ENCODE data around the gene ALKBH4.

ALKBH4 gene

DNA sequence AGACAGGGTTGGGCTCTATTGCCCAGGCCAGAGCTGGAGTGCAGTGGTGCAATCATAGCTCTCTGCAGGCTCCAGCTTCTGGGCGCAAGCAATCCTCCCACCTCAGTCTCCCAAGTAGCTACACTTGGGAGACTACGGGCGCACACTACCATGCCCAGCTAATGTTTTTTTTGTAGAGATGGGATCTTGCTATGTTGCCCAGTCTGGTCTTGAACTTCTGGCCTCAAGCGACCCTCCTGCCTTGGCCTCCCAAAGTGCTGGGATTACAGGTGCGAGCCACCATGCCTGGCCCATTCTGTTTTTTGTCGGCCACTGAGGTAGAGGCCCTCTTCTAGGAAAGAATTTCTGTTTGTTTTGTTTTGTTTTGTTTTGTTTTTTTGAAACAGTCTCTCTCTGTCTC, 12.2 kb downstream of the ALKBH4 start:
- no peak for DNase-seq

DNA sequence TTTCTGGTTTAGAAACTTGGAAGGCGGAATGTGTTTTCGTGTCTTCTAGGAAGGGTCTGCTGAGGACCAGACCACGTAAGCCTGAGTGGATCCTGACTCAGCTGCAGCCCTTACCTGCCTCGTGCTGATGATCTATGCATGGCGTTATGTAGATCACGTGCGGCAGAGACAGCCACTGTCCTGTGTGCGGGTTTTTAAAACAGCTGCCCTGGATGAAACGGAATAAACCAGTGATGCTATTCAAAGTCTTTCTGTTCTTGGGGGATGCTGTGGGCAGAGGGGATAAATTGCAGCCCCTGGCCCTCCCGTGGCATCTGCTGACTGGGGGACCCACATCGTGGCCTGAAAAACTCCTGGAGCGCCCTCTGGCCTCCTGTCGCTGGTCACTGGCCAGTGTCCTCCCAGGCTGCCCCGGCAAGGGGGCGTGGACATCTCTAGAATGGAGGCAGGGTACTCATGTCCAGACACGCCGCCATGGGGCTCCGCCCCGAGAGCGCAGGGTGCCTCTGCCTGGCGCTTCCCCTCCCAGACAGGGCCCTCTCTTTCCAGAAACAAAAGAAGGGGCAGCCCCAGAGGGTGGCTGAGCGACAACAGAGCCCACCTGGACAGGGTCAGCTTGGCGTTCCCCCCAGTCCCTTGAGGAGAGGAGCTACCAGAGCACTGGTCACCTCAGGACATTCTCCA, 13.2 kb downstream of the ALKBH4 start:
- no peak for DNase-seq

DNA sequence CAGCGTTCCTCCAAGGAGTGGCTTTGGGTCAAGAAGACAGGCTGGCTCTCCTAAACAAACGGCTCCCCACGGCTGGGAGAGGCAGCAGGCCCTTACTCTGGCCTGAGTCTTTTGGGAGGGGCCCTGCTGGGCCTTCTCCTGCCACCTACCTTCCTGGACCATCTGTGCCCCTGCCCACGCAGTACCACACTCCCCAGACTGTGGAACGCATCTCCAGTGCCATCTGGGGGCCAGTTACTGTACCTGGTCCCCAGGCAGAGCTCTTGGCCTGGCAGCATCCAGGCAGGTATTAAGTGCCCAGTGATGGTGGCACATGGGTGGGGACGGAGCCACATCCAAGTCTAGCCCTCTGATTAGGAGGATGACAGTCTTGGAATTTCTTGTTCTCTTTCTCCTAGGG, 14.4 kb downstream of the ALKBH4 start:
- DNase-seq = no peak

DNA sequence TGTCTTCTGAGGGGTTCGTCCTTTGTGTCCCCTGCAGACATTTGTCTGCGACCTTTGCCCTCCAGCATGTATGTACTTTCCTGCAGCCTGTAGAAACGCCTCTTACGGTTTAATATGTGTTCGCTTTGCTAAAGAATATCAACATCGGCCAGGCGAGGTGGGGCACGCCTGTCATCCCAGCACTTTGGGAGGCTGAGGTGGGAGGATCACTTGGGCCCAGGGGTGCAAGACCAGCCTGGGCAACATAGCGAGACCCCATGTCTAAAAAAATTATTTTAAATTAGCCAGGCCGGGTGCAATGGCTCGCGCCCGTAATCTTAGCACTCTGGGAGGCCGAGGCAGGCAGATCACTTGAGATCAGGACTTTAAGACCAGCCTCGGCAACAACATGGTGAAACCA, 15.5 kb downstream of the ALKBH4 start:
- DNase-seq = no peak

DNA sequence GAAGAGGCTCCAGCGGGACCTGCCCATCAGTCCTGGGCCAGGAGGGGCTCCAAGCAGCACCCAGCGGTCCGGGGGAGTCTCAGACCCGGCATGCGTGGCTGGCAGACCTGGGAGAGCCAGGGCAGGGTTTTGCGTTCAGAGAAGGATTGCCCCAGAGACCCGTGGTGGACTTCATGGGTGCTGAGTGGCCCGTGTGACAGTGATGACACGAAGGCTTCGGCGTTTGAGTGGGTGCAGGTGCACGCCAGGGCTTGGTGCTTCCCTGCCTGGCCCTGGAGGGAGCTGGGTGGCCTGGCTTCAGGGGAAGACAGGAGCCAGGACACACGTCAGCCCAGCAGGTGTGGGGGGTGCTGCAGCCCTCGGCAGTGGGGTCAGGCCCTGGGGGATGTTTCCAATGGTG, 17.4 kb downstream of the ALKBH4 start:
- no peak for DNase-seq

DNA sequence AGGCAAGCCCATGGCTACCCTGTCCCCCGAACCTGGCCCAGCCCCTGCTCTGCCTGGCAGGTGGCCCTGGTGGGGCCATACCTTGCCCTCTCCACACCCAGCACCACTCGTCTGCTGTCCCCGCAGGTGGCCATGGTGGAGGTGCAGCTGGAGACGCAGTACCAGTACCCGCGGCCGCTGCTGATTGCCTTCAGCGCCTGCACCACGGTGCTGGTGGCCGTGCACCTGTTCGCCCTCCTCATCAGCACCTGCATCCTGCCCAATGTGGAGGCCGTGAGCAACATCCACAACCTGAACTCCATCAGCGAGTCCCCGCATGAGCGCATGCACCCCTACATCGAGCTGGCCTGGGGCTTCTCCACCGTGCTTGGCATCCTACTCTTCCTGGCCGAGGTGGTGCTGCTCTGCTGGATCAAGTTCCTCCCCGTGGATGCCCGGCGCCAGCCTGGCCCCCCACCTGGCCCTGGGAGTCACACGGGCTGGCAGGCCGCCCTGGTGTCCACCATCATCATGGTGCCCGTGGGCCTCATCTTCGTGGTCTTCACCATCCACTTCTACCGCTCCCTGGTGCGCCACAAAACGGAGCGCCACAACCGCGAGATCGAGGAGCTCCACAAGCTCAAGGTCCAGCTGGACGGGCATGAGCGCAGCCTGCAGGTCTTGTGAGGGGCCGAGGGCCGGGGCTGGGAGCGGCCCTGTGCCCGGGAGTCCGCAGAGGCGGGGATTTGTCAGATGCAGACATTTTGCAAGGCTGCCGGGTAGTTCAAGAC, 18.1 kb downstream of the ALKBH4 start:
- no peak for DNase-seq

DNA sequence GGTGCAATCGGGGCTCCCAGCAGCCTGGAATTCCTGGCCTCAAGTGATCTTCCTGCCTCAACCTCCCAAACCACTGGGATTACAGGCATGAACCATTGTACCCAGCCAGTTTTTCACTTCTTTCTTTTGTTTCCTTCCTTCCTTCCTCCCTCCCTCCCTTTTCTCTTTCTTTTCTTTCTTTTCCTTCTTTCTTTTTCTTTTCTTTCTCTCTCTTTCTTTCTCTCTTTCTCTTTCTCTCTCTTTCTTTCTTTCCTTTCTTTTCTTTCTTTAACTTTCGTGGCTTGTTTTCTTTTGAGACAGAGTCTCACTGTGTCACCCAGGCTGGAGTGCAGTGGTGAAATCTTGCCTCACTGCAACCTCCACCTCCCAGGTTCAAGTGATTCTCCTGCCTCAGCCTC, 19.0 kb downstream of the ALKBH4 start:
- DNase-seq = no peak

DNA sequence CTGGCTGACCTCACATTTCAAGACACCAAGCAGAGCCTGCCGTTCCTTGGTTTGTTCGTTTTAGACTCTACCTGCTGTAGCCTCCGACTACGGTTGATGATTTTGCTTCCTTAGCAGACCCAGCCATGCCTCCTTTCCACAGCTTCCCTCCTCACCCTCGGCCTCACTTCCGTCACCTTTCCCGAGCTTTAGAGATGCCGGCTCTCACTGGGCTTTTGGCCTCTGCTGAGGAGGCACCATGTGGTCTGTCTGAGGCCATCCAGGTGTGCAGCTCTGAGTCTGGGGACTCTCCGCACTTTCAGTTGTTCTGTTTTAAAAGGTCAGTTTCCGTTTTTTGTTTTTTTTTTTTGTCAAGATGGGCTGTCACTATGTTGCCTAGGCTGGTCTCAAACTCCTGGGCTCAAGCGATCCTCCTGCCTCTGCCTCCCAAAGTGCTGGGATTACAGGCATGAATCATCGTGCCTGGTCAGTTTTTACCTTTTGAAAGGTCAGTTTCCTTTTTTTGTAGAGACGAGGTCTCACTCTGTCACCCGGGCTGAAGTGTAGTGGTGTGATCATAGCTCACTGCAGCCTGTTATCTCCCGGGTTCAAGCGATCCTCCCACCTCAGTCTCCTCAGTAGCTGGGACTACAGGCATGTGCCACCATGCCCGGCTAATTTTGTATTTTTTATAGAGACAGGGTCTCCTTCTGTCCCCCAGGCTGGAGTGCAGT, 19.5 kb downstream of the ALKBH4 start:
- DNase-seq = no peak

DNA sequence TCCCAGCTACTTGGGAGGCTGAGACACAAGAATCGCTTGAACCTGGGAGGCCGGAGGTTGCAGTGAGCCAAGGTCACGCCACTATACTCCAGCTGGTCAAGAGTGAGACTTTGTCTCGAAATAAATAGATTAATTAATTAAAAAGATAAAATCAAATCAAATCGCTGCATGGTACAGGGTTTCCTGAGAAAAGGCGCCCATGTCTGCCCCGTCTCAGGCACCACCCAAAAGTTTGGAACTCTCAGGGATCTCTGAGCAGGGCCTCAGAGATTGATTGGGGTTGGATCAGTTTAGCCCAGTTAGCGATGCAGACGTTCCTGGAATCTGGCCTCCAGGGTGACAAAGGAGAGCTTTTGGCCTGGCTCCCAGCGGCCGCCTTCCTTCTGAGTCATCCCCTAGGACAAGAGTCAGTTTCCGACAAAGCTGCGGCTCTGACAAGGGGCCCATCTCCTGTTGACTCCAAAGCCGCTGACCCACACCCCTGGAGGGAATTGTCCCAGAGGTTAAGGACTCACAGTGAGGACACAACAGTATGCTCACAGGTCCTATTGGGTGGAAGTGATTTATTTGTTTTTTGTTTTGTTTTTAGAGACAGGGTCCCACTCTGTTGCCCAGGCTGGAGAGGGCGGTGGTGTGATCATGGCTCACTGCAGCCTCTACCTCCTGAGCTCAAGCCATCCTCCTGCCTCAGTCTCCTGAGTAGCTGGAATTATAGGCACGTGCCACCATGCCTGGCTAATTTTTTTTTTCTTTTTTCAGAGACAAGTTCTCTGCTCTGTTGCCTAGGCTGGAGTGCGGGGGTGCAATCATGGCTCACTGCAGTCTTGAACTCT, 24.5 kb downstream of the ALKBH4 start:
- peak; percentile 79 for DNase-seq

DNA sequence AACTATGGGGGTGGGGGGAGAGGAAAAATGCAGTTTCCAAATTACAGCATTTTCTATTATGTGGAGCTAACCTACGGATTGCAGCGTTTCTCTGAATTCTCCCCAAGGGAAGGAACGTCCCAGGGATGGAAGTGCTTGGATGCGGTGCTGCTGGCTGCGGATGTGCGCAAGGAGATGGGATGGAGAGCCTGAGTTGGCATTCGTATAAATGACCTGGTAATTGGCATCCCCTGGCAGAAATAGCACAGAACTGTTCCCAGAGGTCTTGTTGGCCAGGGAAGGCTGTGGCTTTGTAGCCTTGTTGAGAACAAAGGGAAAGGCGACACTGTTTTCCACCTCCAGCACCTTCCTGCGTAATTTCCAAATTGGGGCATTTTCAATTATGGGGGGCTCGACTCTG, 28.5 kb downstream of the ALKBH4 start:
- DNase-seq = no peak

DNA sequence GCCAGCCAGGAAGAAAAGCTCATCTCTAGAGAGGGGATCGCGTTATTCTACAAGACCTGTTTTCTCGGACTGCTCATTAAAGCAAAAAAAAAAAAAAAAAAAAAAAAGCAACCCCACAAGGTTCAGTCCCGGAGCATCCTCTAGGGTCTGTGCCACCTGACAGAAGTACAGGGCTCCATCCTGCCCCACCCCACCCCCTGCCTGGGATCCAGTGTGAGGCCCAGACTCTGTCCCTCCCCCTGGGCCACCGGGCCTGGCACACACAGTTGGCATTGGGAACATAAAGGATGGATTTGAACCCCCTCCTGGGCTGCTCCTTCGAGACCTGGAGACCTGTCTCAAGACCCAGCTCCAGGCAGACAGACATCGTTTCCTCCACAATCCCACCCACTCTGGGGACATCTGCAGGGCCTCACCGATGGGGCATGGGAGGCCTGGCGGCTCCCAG, 30.6 kb downstream of the ALKBH4 start:
- no peak for DNase-seq

DNA sequence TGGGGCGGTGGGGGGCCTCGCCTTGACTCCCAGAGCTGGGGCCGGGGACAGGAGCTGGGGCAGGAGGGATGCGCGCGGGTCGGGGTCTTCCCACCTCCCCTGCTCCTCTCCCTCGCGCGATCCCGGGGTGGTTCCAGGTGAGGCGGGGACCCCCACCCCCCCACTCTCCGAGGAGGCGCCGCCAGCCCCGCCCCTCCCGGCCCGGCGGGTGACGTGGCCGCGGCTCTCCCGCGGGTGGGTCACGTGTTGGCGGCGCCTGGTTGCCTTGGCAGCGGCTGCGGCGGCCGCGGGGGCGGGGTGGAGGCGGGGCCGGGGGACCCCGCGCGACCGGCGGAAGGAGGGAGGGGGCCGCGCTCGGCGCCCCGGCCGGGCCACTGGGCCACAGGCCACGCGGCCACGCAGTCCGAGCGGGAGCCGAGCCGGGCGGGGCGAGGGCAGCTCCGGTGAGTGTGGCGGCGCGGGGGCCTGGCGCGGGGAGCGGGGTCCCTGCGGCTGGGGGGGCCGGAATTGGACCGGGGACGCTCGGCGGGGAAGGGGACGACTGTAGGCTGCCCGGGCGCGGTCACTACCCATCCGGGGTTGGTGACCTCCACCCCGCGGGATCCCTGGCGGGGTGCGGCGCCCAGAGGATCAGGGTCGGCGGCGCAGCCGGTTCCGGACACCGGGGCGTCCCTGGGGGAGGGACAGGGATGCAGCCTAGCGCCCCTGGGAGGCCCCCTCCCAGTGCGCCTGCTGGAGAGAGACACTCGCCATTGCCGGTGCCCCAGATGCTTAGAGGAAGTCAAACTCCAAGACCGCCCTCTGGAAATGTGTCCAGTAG, 31.2 kb downstream of the ALKBH4 start, which contains the start of gene ORAI2:
TSS of gene ORAI2 (plus strand) at position 357 of the 820 bp plus-strand sequence. CDS start 5,382 bp downstream, outside the sequence.
- DNase-seq = peak; percentile 69

DNA sequence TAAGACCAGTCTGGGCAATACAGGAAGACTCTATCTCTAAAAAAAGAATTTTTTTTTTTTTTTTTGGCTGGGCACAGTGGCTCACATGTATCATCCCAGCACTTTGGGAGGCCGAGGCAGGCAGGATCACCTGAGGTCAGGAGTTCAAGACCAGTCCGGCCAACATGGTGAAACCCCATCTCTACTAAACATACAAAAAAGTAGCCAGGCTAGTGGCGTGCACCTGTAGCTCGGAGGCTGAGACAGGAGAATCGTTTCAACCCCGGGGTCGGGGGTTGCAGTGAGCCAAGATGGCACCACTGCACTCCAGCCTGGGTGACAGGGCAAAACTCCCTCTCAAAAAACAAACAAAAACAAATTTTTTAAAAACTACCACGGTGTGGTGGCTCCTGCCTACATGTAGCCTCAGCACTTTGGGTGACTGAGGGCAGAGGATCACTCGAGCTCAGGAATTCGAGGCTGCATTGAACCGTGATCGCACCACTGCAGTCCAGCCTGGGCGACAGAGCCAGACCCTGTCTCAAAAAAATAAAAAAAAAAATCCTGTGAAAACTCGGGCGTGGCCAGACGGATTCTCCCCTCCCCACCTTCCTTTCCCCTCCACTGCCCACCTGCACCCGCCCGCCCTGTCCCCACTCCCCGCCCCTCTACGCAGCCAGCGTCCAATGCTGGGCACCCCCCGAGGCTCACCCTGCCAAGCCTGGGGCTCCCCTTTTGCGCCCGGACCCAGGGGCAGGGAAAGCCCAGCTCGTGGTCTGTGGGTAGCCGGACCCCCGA, 32.0 kb downstream of the ALKBH4 start:
- no peak for DNase-seq

DNA sequence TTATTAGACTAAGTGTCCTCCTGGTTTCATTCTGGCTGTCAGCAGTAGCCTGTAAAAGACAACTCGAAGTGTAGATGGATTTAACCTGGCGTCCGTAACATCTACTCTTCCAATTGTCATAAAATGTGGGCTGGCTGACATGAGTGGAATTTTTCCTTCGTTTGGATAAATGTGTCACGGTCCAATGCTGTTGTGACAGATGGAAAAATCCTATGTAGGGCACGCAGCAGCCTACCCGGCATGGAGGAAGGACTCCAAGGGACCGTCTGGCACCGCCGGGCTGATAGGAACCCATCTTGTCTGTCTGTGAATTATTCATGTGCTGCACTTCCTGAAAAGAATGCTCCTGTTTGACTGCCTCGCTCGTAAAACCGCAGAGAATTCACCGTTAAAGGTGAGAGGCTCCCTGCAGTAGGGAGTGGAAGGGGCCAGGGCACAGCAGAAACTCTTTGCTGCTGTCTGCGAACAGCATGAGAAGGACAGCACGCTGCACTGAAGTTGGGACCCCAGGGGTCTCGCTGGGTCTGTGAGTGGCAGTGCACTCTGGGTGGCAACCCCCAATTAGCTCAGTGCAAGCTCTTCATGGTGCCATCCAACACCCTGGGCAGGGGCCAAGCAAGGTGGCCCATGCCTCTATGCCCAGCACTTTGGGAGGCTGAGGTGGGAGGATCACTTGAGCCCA, 32.9 kb downstream of the ALKBH4 start:
- peak; percentile 11 for DNase-seq

DNA sequence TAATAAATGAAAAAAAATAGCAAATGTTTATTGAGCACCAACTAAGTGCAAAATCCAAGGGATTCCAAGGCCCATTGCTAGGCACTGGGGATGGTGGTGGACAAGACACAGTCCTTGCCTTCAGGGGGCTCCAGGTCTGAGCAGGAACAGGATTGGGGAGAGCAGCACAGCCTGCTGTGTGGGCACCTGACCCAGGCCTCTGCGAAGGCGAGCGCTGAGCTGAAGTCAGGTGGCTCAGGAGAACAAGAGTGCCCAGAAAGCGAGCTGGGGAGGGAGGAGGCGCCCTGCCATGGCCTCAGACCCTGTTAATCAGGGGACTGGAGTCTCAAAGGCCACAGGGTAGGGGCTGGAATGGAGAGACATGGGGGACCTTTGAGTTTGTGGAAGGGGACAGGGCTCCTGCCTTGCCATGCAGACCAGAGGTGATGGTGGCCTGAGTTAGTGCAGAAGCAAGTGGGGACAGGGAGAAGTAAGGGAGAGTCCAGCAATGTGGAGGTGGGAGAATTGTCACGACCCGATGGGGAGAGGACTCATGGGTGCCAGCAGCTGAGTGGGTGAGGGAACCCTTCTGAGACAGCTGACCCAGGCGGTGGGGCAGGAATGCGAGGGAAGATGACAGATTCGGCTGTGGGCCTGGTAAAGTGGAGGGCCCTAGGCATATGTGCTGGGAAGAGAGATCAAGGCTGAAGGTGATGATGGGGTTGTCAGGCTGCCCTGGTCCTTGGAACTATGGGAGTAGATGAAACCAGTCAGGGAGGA, 35.3 kb downstream of the ALKBH4 start:
- no peak for DNase-seq

DNA sequence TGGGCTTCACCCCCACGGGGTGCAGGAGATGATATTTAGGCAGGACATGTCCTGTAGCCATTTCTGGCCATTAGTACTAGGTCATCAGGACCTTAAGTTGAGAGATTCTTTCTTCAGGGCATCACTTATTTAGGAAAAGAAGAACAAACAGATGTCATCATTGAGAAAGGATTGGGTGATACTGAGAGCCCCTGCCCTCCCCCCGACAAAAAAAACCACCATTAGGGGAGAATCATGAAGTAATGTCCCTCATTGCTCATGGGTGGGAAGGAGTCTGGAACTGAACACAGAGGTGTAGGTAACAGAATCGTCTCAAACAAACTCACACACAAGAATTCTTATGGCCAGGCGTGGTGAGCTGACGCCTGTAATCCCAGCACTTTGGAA, 37.7 kb downstream of the ALKBH4 start:
- no peak for DNase-seq

DNA sequence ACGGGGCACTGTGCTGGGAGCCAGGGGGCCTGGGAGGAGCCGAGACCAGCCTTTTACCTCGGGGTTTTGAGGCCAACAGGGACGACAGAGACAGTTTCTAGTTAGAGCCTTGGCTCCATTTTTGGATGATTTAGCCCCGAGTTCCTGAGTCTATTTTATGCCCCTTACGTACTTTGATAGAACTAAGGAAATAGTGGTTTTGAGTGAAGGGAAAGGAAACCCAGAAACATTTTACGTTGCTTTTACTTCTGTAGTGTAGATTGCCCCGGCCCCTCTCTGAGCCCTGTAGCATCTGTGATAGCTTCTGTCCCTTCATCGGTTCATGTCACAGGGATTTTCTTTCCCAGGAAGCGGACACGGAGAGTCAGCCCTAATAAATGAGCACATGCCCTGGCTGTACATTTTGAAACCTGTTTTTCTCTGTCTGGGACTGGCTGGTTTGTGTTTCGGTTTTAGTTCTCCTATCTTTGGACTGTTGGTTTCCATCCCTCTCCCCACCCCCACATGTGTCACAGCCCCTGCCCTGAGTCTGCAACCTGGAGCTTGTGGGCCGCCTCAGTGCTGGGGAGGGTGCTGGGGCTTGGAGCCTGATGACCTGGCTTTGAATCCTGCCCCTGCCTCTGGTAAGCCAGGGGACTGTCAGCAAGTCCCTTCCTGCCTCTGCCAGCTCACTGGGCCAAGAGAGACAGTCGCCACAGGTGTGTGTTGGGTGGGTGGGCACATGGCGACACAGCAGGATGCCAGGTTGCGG, 38.2 kb downstream of the ALKBH4 start:
- no peak for DNase-seq

DNA sequence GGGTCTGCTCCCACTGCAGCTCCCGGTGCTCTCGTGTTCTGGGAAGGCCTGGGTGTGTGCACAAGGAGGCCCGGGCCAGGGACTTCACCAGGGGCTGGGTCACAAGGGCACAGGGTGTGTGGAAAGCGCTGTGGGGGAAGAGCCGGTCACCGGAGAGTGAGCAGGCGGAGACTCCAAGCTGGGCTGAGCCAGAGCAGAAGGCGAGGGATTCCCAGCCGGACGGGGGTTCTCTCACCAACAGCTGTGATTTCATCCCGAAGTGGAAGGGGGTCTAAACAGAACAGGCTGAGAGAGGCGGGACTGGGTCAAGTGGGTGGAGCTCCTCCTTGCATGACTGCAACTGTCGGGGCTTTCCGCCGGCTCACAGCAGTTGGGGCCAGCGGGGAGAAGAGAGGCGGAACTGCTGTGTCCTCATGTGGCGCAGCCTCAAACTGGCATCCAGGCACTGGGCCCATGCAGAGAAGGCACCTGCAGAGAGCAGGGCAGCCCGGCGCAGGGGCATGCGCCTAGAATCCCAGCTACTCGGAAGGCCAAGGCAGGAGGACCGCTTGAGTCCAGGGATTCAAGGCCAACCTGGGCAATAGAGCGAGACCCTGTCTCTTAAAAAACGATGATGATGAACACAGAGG, 38.9 kb downstream of the ALKBH4 start:
- no peak for DNase-seq
